Measurements from ENCODE around the gene HMCN1. TPM values are rescaled to one million over a fixed set of nuclear protein-coding genes. Genes with fewer than 3 reads are reported as not detected.

Gene HMCN1
- polyA plus RNA-seq, 1 experiment, result 20.9 TPM

- Histone ChIP-seq H3K4me3 (ENCODE audit: low read depth, low read length) (no peak overlapping the region), H3K27ac (ENCODE audit: low read depth, low read length) (no peak overlapping the region), H3K9me3 (ENCODE audit: control insufficient read depth, insufficient read depth, low read length) (no peaks in the 10 kb centered on the region), H3K27me3 (ENCODE audit: control insufficient read depth, insufficient read depth, low read length) (no peaks in the 10 kb centered on the region)
- ChIA-PET CTCF (no interaction called here), POLR2A (no interaction called here)
- no peak for TF ChIP-seq CTCF (IDR thresholded peaks at IDR 0.05; ENCODE audit: low read depth, low read length)
- DNase-seq (ENCODE audit: low read depth, low spot score), result no peak
Observed at GRCh38 chr1:185914089-185914488, 179.9 kb downstream of the HMCN1 start.

- H3K9me3 ChIP-seq (ENCODE audit: control insufficient read depth, insufficient read depth, low read length), result no peaks in the 10 kb centered on the region
- no peak overlapping the region for H3K4me3 ChIP-seq (ENCODE audit: low read depth, low read length)
- ChIA-PET POLR2A (no interaction called here), CTCF (no interaction called here)
- H3K27ac ChIP-seq (ENCODE audit: low read depth, low read length), result no peak overlapping the region
- no peak for TF ChIP-seq CTCF (IDR thresholded peaks at IDR 0.05; ENCODE audit: low read depth, low read length)
- H3K27me3 ChIP-seq (ENCODE audit: control insufficient read depth, insufficient read depth, low read length), result no peaks in the 10 kb centered on the region
- DNase-seq (ENCODE audit: low read depth, low spot score), result no peak
Observed at GRCh38 chr1:185916861-185917260, 182.7 kb downstream of the HMCN1 start.

GRCh38 chr1:185917646-185918045 is 183.5 kb downstream of the HMCN1 start:
- ChIA-PET POLR2A (no interaction called here), CTCF (no interaction called here)
- Histone ChIP-seq H3K27ac (ENCODE audit: low read depth, low read length) (no peak overlapping the region), H3K27me3 (ENCODE audit: control insufficient read depth, insufficient read depth, low read length) (no peaks in the 10 kb centered on the region), H3K4me3 (ENCODE audit: low read depth, low read length) (no peak overlapping the region), H3K9me3 (ENCODE audit: control insufficient read depth, insufficient read depth, low read length) (no peaks in the 10 kb centered on the region)
- no peak for TF ChIP-seq CTCF (IDR thresholded peaks at IDR 0.05; ENCODE audit: low read depth, low read length)
- peak; percentile 20 for DNase-seq (ENCODE audit: low read depth, low spot score)

- TF ChIP-seq CTCF (IDR thresholded peaks at IDR 0.05; ENCODE audit: low read depth, low read length), result no peak
- CTCF ChIA-PET, result interaction anchor here (1.4 kb wide), 1 partner anchor 455 kb away, joined by 4 read pairs; the partner anchor contains the start of genes ODR4 and TPR
- H3K9me3 ChIP-seq (ENCODE audit: control insufficient read depth, insufficient read depth, low read length), result no peaks in the 10 kb centered on the region
- H3K27me3 ChIP-seq (ENCODE audit: control insufficient read depth, insufficient read depth, low read length), result no peaks in the 10 kb centered on the region
- no peak overlapping the region for H3K27ac ChIP-seq (ENCODE audit: low read depth, low read length)
- H3K4me3 ChIP-seq (ENCODE audit: low read depth, low read length), result no peak overlapping the region
- no peak for DNase-seq (ENCODE audit: low read depth, low spot score)
- POLR2A ChIA-PET, result no interaction called here
Observed at GRCh38 chr1:185920602-185921001, 186.4 kb downstream of the HMCN1 start.

- H3K4me3 ChIP-seq (ENCODE audit: low read depth, low read length), result no peak overlapping the region
- DNase-seq (ENCODE audit: low read depth, low spot score), result no peak
- ChIA-PET POLR2A (no interaction called here), CTCF (no interaction called here)
- TF ChIP-seq CTCF (IDR thresholded peaks at IDR 0.05; ENCODE audit: low read depth, low read length), result no peak
- no peaks in the 10 kb centered on the region for H3K27me3 ChIP-seq (ENCODE audit: control insufficient read depth, insufficient read depth, low read length)
- H3K9me3 ChIP-seq (ENCODE audit: control insufficient read depth, insufficient read depth, low read length), result no peaks in the 10 kb centered on the region
- H3K27ac ChIP-seq (ENCODE audit: low read depth, low read length), result no peak overlapping the region
Observed at GRCh38 chr1:185921636-185922035, 187.4 kb downstream of the HMCN1 start.
